Measurements from ENCODE around the gene CRYL1.

Gene CRYL1

GRCh38 chr13:20424949-20425348 lies 100.7 kb downstream of the CRYL1 start:
- no peak for TF ChIP-seq CTCF (conservative IDR thresholded peaks at IDR 0.05; ENCODE audit: control insufficient read depth, insufficient read depth, low read depth, low read length)
- H3K4me3 ChIP-seq (ENCODE audit: control insufficient read depth, low read depth, low read length) = no peak overlapping the region
- peak; percentile 58 for DNase-seq (ENCODE audit: low read depth)

- no peak overlapping the region for H3K4me3 ChIP-seq (ENCODE audit: control insufficient read depth, low read depth, low read length)
- TF ChIP-seq CTCF (conservative IDR thresholded peaks at IDR 0.05; ENCODE audit: control insufficient read depth, insufficient read depth, low read depth, low read length) = no peak
These were observed 101.2 kb downstream of the CRYL1 start for GRCh38 chr13:20424559-20424852.

GRCh38 chr13:20422362-20422761 lies 103.3 kb downstream of the CRYL1 start:
- no peak overlapping the region for H3K4me3 ChIP-seq (ENCODE audit: control insufficient read depth, low read depth, low read length)
- no peak for DNase-seq (ENCODE audit: low read depth)
- no peak for TF ChIP-seq CTCF (conservative IDR thresholded peaks at IDR 0.05; ENCODE audit: control insufficient read depth, insufficient read depth, low read depth, low read length)

More at GRCh38 chr13:20424559-20424852, 101.2 kb downstream of the CRYL1 start:
- DNase-seq (ENCODE audit: low read depth) = no peak

GRCh38 chr13:20420938-20421337 lies 104.7 kb downstream of the CRYL1 start:
- no peak for DNase-seq (ENCODE audit: low read depth)
- TF ChIP-seq CTCF (conservative IDR thresholded peaks at IDR 0.05; ENCODE audit: control insufficient read depth, insufficient read depth, low read depth, low read length) = no peak

GRCh38 chr13:20418953-20419352 lies 106.7 kb downstream of the CRYL1 start:
- no peak for DNase-seq (ENCODE audit: low read depth)
- H3K4me3 ChIP-seq (ENCODE audit: control insufficient read depth, low read depth, low read length) = no peak overlapping the region
- no peak for TF ChIP-seq CTCF (conservative IDR thresholded peaks at IDR 0.05; ENCODE audit: control insufficient read depth, insufficient read depth, low read depth, low read length)

More at GRCh38 chr13:20420938-20421337, 104.7 kb downstream of the CRYL1 start:
- no peak overlapping the region for H3K4me3 ChIP-seq (ENCODE audit: control insufficient read depth, low read depth, low read length)

GRCh38 chr13:20416223-20416745 lies 109.4 kb downstream of the CRYL1 start:
- no peak for TF ChIP-seq CTCF (conservative IDR thresholded peaks at IDR 0.05; ENCODE audit: control insufficient read depth, insufficient read depth, low read depth, low read length)
- H3K4me3 ChIP-seq (ENCODE audit: control insufficient read depth, low read depth, low read length) = no peak overlapping the region
- no peak for DNase-seq (ENCODE audit: low read depth)

- DNase-seq (ENCODE audit: low read depth) = no peak
- TF ChIP-seq CTCF (conservative IDR thresholded peaks at IDR 0.05; ENCODE audit: control insufficient read depth, insufficient read depth, low read depth, low read length) = no peak
- H3K4me3 ChIP-seq (ENCODE audit: control insufficient read depth, low read depth, low read length) = no peak overlapping the region
These were observed 110.0 kb downstream of the CRYL1 start for GRCh38 chr13:20415694-20416107.

Data from fibroblast of mammary gland (primary cell).